CD4-positive, alpha-beta T cell treated with Interleukin-6 for 4 hours (primary cell): ENCODE data around the gene USP11.

Experiments used
- DNase-seq: peaks from one replicate; pipeline ENCODE4 v3.0.0-alpha.2; 2020; ENCODE audit warnings: mixed read lengths

Gene USP11

DNA sequence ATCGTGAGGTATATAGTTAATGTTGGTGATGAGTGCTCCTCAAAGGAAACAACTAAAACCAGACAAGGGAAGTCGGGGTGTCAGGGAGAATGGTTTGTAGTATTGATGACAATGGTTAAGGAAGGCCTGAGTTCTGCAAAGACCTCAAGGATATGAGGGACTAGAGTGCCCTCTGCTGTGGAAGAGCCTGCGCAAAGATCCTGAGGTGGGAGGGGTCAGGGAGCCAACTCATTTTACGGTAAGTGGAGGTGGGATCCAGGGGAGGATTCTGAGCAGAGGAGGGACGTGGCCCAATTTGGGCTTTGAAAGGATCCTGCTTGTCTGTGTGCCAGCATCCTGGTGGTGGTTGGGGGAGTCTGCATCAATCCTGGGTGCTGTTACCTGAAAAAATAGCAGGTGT, 27.8 kb upstream of the USP11 start:
- DNase-seq = no peak

- DNase-seq = no peak
Observed at GRCh38 chrX:47206316-47206715, 26.5 kb upstream of the USP11 start.

- DNase-seq = no peak
Observed at GRCh38 chrX:47208108-47208507, 24.7 kb upstream of the USP11 start.

- no peak for DNase-seq
Observed at GRCh38 chrX:47209508-47210238, 23.1 kb upstream of the USP11 start.

GRCh38 chrX:47210661-47211425, 22.0 kb upstream of the USP11 start:
- no peak for DNase-seq

DNA sequence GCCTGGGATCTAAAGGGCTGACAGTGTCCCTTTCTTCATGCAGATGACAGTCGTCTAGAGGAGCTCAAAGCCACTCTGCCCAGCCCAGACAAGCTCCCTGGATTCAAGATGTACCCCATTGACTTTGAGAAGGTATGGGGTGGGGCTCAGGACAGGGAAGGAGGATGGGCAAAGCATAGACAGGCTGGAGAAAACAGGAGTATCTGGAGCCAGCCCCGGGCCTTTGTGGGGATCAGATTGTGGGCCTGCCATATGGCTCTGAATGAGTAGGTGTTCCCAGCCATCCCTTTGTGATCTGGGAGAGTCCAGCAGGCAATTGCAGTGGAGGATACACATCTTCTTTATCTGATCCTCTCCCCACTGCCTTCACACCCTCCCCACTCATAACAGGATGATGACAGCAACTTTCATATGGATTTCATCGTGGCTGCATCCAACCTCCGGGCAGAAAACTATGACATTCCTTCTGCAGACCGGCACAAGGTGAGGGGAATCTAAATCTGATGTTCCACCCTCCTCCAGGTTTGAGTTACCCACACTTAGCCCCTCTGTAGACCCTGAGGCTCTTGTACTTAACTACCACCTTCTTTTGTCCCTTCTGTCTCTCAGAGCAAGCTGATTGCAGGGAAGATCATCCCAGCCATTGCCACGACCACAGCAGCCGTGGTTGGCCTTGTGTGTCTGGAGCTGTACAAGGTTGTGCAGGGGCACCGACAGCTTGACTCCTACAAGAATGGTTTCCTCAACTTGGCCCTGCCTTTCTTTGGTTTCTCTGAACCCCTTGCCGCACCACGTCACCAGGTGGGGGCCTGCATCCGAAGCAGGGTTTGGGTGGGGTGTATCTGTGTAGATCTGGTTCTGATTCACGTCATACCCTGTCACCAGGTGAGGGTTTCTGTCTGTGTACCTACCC, 20.2 kb upstream of the USP11 start:
- no peak for DNase-seq

DNA sequence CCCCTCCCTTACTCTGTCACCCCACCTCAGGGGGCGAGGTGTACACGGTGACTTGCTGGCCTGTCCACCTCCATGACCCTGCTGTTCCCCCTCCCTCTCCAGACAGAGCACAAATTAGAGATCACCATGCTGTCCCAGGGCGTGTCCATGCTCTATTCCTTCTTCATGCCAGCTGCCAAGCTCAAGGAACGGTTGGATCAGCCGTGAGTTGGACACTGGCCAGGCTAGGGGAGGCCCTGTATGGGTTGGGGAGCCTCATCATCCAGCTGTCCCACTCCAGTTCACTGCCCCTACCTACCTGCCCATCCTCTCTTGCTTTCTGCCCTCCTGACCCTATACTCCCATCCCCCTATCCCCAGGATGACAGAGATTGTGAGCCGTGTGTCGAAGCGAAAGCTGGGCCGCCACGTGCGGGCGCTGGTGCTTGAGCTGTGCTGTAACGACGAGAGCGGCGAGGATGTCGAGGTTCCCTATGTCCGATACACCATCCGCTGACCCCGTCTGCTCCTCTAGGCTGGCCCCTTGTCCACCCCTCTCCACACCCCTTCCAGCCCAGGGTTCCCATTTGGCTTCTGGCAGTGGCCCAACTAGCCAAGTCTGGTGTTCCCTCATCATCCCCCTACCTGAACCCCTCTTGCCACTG, 18.3 kb upstream of the USP11 start:
- no peak for DNase-seq

DNA sequence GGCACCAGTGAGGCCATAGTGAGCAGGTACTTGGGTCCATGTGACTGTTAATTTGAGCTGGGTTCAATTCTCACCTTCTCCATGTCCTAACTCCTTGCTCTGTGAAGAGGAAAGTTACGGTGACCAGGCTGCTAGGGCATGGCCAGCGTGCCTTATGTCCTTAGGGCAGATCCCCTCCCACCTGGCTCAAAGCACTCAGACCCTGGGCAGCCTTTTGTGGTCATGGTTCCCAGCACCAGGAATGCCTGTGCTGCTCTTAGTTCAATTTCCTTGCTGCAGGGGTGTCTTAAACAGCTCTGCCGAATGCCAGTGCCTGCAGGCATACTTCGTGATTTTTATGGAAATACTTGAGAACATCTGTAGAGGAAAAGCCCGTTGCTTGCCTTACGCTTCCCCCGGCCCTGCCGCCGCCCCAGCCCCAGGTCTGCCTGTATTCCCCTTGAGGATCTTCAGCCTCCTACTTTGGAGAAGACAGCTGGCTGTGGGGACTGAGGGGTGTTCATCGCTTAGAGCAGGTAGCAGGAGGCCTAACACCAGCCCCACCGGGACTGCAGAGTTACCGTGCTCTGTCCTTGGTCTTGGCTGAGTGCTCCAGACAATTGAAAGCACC, 17.4 kb upstream of the USP11 start:
- DNase-seq = no peak

DNA sequence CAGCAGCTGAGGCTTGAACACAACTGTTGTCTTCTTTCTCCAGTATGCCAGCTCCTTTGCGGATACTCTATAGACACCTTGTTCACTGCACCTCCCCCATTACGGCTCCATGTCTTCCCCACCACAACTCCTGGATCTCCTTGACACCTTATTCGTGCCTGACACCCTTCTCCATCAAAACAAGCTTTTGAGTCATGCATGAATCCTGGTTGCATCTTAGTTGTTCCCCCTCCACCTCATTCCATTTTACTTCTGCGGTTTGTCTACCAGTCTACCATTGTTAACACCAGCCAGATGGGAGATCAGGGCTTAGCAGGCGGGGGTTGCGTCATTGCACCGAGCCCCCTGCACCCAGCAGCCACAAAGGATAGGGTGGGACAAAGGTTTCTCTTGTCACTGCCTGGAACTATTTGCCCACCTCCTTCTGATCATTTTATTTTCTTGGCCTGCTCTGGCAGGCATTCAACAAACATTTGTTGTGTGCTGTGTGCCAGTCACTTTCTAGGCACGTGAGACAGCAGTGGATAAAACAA, 16.4 kb upstream of the USP11 start:
- DNase-seq = no peak

- peak; percentile 14 for DNase-seq
Observed at GRCh38 chrX:47217121-47217851, 15.5 kb upstream of the USP11 start.

- peak; percentile 99 for DNase-seq
Observed at GRCh38 chrX:47217852-47218279, 14.9 kb upstream of the USP11 start.

- peak; percentile 84 for DNase-seq
Observed at GRCh38 chrX:47218280-47218919, 14.4 kb upstream of the USP11 start, which contains the start of gene CDK16. CDK16 (plus strand) TSS chrX:47218681; CDS start chrX:47223558, 4,877 bp downstream.

DNA sequence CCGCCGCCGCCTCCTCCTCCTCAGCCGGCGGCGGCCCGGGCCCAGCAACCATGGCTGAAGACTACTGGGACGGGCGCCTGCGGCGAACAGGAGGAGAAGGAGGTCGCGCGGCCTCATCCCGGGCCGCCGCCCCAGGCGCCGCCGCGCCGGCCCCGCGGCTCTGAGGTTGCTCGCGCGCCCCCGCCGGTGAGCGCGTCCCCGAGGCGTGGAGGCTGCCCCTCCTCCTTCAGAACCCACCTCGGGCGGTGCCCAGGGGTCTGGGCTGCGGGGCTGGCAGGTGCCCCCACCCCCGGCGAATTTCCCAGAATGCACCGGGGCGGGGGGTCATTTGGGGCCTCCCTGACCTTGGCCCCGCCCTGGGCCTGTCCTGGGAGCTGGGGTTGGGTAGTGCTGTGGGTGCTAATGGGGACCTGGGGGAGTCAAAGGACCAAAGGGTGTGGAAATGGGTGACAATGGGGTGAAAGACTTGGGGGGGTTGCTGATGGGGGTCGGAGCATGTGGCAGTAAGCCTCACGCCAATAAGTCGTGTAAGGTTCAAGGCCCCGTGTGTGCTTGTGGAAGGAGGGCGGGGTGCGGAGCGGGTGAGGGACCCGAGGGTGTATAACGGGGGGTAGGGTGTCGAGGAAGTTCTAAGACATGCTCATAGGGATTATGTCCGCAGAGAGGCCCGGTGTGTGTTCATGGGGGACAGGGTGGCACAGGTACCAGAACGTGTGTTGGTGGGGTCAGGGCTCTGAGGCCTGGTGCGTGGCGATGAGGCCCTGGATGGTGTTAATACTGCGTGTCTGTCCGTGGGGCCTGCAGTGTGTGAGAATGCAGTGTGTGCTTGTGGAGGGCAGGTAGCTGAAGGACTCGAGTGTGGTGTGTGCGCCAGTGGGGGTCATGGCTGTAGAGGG, 13.6 kb upstream of the USP11 start:
- DNase-seq = peak; percentile 50

DNA sequence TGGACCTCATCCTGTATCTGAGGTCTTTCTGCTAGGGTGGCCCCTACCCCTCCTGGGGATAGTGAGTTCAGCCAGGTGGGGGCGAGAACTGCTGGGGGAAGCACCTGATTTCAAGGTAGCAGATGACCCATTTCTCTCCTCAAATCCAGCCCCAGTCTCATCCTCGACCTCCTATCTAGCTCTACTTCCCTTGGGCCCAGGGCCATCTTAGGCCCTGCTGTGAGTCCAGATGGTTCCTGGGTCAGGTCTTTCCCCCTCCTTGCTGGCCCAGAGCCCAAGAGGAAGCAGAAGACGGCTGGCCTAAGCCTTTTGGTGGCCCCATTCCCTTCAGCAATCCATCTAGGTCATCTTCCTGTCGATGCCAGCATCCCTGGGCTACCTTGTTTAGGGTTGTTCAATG, 11.1 kb upstream of the USP11 start:
- DNase-seq = no peak

DNA sequence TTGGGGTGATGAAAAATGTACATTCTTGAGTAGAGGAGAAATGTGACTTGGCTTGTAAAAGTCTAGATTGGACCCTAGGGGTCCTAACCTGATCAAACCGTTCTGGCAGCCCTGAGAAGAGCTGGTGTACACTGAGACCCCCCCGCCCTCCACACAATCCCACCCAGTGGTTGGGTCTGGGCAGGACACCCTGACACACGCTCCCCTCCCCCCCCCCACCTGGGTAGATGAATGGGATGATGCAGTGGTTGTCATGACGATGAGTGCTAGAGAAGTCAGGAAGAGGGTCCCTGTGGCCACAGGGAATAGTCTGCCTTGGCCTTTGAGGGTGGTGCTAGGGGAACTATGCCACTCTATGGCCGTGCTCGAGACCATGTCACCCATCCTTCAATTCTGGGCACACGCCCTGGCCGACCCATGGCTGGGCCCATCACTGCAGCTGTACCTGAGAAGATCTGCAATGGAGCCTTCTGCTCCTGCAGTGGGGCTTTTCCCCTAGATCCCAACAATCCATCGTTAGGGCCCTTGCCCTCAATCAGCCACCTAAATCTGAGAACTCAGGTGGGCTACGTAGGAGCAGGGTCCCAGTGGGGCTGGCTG, 10.0 kb upstream of the USP11 start:
- no peak for DNase-seq

GRCh38 chrX:47223476-47224250, 9.1 kb upstream of the USP11 start:
- no peak for DNase-seq

- DNase-seq = no peak
Observed at GRCh38 chrX:47224266-47224895, 8.4 kb upstream of the USP11 start.

DNA sequence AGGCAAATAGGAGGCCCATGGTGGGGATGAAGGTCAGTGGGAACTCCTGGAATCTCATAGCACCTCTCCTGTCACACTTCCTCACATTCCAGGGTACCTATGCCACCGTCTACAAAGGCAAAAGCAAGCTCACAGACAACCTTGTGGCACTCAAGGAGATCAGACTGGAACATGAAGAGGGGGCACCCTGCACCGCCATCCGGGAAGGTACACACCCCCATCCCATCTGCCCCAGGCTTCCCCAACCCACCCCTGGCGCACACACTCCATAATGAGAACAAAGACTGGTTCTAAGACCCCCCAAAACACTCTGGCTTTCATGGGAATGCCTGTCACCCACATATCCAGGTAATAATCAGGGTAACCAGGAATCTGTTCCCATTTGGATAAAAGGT, 7.9 kb upstream of the USP11 start:
- no peak for DNase-seq
